Mucosa of gallbladder (tissue), 1 donor: ENCODE measurements around the gene CD160. TPM values are rescaled to one million over a fixed set of nuclear protein-coding genes. Genes with fewer than 3 reads are reported as not detected.
"Not testable (repeated sequence)": the region's sequence is repeated elsewhere in the genome, so short reads cannot be mapped to it uniquely, and the experiment has no call there.

Experiments used
- DNase-seq: peaks from one replicate; pipeline ENCODE4 v3.0.0-alpha.2; 2020; ENCODE audit warnings: low spot score
- total RNA-seq: library from RNA; stranded (reverse); gene quantifications from one replicate; pipeline ENCODE4 v1.2.1, GENCODE V29; 2021
- donor health status: DM: no; HTN: no; CAD: no.

CD160 gene
- total RNA-seq: 0.17 TPM

GRCh38 chr1:145719230-145720079 lies at the start of gene CD160:
Gene CD160 (plus strand): TSS chr1:145719499. CDS start chr1:145728328, 8,829 bp downstream.
- no peak for DNase-seq

- not testable (repeated sequence) for DNase-seq
Observed at GRCh38 chr1:145670995-145671745, 48.1 kb upstream of the CD160 start.

GRCh38 chr1:145673217-145673616 lies 46.1 kb upstream of the CD160 start:
- DNase-seq: not testable (repeated sequence)

GRCh38 chr1:145684858-145685257 lies 34.4 kb upstream of the CD160 start:
- DNase-seq: not testable (repeated sequence)

GRCh38 chr1:145686078-145686477 lies 33.2 kb upstream of the CD160 start:
- DNase-seq: not testable (repeated sequence)

GRCh38 chr1:145688328-145688727 lies 31.0 kb upstream of the CD160 start:
- no peak for DNase-seq

GRCh38 chr1:145688924-145689323 lies 30.4 kb upstream of the CD160 start:
- no peak for DNase-seq

GRCh38 chr1:145689922-145690321 lies 29.4 kb upstream of the CD160 start:
- no peak for DNase-seq

- no peak for DNase-seq
Observed at GRCh38 chr1:145690587-145691558, 28.4 kb upstream of the CD160 start.

- no peak for DNase-seq
Observed at GRCh38 chr1:145692785-145693443, 26.4 kb upstream of the CD160 start.

- DNase-seq: no peak
Observed at GRCh38 chr1:145695821-145696629, 23.3 kb upstream of the CD160 start.

GRCh38 chr1:145696630-145696960 lies 22.7 kb upstream of the CD160 start:
- no peak for DNase-seq

- DNase-seq: no peak
Observed at GRCh38 chr1:145701306-145701862, 17.9 kb upstream of the CD160 start.

GRCh38 chr1:145702052-145702451 lies 17.2 kb upstream of the CD160 start:
- no peak for DNase-seq

GRCh38 chr1:145702826-145703225 lies 16.5 kb upstream of the CD160 start:
- no peak for DNase-seq

- no peak for DNase-seq
Observed at GRCh38 chr1:145705622-145706021, 13.7 kb upstream of the CD160 start.

- DNase-seq: peak; percentile 37
Observed at GRCh38 chr1:145706086-145706664, 13.1 kb upstream of the CD160 start.

GRCh38 chr1:145707183-145707867 lies 12.0 kb upstream of the CD160 start, which contains the start of gene PDZK1:
Gene PDZK1 (minus strand): TSS chr1:145707368. CDS start chr1:145688021, 19,347 bp downstream.
- peak; percentile 68 for DNase-seq

GRCh38 chr1:145708063-145708462 lies 11.2 kb upstream of the CD160 start:
- no peak for DNase-seq
